K562 (cell line): Measurements from ENCODE around the gene FBN3. TPM values are rescaled to one million over a fixed set of nuclear protein-coding genes. Genes with fewer than 3 reads are reported as not detected.

Experiments
- CBFA2T2 ChIP-seq: fragments of 450-650 bp; conservative IDR thresholded peaks from 2 replicates; pipeline ENCODE4 v1.6.1; 2017; ENCODE audit warnings: mild to moderate bottlenecking
- CC2D1A ChIP-seq: fragments of 450-650 bp; IDR thresholded peaks from 2 replicates; pipeline ENCODE4 v1.6.1; 2017; ENCODE audit warnings: mild to moderate bottlenecking
- HNRNPH1 ChIP-seq: fragments of 200-400 bp; formaldehyde crosslinking; optimal IDR thresholded peaks from 2 replicates; pipeline ENCODE3; 2017; ENCODE audit warnings: low read depth, mild to moderate bottlenecking, low read length, moderate library complexity
- MEF2A ChIP-seq: IDR thresholded peaks from 2 replicates; pipeline ENCODE4 v1.6.1; 2011; ENCODE audit warnings: low read depth, mild to moderate bottlenecking, low read length, moderate library complexity; ENCODE audit not compliant: control insufficient read depth
- MEF2D ChIP-seq: conservative IDR thresholded peaks from 2 replicates; pipeline ENCODE4 v1.6.1; 2016; ENCODE audit warnings: low read depth, missing genetic modification characterization, missing compliant biosample characterization
- RBM17 ChIP-seq: fragments of 200-400 bp; formaldehyde crosslinking; IDR thresholded peaks from 2 replicates; pipeline ENCODE4 v1.6.1; 2017; ENCODE audit warnings: low read depth, mild to moderate bottlenecking, low read length, borderline replicate concordance
- RBM39 ChIP-seq: fragments of 200-400 bp; formaldehyde crosslinking; optimal IDR thresholded peaks from 2 replicates; pipeline ENCODE3; 2018; ENCODE audit warnings: low read depth, low read length
- TAF9B ChIP-seq: fragments of 450-650 bp; IDR thresholded peaks from 2 replicates; pipeline ENCODE4 v1.6.1; 2018; ENCODE audit warnings: mild to moderate bottlenecking; ENCODE audit not compliant: partially characterized antibody
- ZNF24 ChIP-seq: fragments of 450-650 bp; IDR thresholded peaks from 2 replicates; pipeline ENCODE4 v1.6.1; 2016
- ZNF589 ChIP-seq: fragments of 200-800 bp; sonication (Bioruptor generic); IDR thresholded peaks from 2 replicates; pipeline ENCODE4 v1.6.1; 2016; ENCODE audit warnings: low read depth, missing genetic modification characterization, missing compliant biosample characterization
- polyA plus RNA-seq, 8 experiments: library from polyadenylated mRNA; depleted of rRNA in 4 of 8; stranded (reverse) in 5 of 8; unstranded in 3 of 8; fragments of >200 nt; fragmentation: Nextera tagmentation in 2 of 8; fragmentation: Illumina TruSeq in 1 of 8; extraction: Ambion mirVana in 2 of 8; extraction: Trizol in 1 of 8; gene quantifications; 2 replicates each; pipeline versions ENCODE4 v1.2.1 to v1.2.3, GENCODE V29; 2011 to 2014; ENCODE audit warnings: inconsistent platforms in 1 of 8, missing spikeins in 1 of 8
- total RNA-seq, 7 experiments: library from RNA; depleted of rRNA in 6 of 7; stranded (reverse); fragments of >200 nt in 6 of 7; fragmentation: Illumina TruSeq in 2 of 7; extraction: Trizol in 2 of 7; gene quantifications; 2 replicates each; pipeline versions ENCODE4 v1.2.1 to v1.2.3, GENCODE V29; 2011 to 2021; ENCODE audit warnings: low replicate concordance in 1 of 7
- TF ChIP-seq, protein P1 (sequence below): fragments of 450-650 bp; IDR thresholded peaks from 2 replicates; pipeline ENCODE4 v1.6.1; 2018; ENCODE audit warnings: mild to moderate bottlenecking, low read depth; ENCODE audit not compliant: partially characterized antibody
- TF ChIP-seq, protein P2 (sequence below): sonication (generic); formaldehyde crosslinking; IDR thresholded peaks from 2 replicates; pipeline ENCODE4 v1.8.0; 2023; ENCODE audit warnings: mild to moderate bottlenecking, missing genetic modification reagents
- TF ChIP-seq, protein P3 (sequence below): fragments of 450-650 bp; IDR thresholded peaks from 2 replicates; pipeline ENCODE4 v1.7.1; 2018; ENCODE audit warnings: mild to moderate bottlenecking, low read depth; ENCODE audit not compliant: partially characterized antibody
- TF ChIP-seq, protein P4 (sequence below): sonication (generic); formaldehyde crosslinking; IDR thresholded peaks from 2 replicates; pipeline ENCODE4 v1.8.0; 2022; ENCODE audit warnings: mild to moderate bottlenecking, missing genetic modification reagents, borderline replicate concordance
- TF ChIP-seq, protein P5 (sequence below): sonication (generic); formaldehyde crosslinking; IDR thresholded peaks from 2 replicates; pipeline ENCODE4 v1.8.0; 2023; ENCODE audit warnings: mild to moderate bottlenecking, missing genetic modification reagents

The FBN3 gene
- total and polyA plus RNA-seq, 9 of the 15 experiments (the other 6 are each of a cell fraction or from before 2014, with no cell fraction given) = under 0.01 to 0.29 (median 0.01) TPM; not detected in 4

DNA sequence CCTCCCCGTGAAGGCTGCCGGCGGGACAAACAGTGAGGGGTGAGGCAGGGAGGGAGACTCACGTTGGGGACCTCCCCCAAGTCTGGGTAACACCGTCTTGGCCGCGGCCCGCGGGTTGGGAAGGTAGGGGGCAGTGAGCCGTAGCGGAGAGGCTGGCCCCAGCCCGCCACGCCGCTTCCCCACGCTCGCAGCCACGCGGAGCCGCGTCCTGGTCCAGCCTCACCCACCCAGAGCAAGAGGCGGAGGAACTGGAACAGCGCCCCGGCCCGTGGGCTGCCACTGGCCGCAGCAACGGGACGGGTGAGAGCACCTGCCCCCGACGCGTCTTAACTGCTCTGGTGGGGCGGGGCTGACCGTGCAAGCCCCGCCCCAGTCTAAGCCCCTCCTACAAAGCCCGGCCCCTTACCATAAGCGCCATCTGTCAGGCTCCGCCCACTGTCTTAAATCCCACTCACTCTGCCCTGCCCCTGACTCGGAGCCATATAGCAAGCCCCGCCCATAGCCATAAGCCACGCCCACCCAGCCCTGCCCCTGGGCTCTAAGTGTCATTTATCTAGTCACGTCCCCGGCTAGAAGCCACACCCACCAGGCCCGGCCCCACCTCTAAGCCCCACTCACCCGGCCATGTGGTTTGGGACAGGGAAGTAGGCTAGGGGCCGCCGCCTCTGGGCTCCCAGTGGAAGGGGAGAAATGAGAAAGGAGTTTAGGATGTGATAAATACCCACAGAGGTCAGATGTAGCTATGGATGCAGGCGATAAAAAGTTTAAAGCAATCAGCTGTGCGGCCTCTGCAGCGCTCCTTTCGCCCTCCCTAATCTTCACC lies 98.9 kb downstream of the FBN3 start (continued):
- TF ChIP-seq, protein P1, sequence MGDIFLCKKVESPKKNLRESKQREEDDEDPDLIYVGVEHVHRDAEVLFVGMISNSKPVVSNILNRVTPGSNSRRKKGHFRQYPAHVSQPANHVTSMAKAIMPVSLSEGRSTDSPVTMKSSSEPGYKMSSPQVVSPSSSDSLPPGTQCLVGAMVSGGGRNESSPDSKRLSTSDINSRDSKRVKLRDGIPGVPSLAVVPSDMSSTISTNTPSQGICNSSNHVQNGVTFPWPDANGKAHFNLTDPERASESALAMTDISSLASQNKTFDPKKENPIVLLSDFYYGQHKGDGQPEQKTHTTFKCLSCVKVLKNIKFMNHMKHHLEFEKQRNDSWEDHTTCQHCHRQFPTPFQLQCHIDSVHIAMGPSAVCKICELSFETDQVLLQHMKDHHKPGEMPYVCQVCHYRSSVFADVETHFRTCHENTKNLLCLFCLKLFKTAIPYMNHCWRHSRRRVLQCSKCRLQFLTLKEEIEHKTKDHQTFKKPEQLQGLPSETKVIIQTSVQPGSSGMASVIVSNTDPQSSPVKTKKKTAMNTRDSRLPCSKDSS = no peak
- TF ChIP-seq ZNF24 (no peak), CBFA2T2 (no peak), ZNF589 (CRISPR knock-in tag) (no peak), HNRNPH1 (no peak), MEF2D (tag) (no peak), RBM39 (no peak), CC2D1A (no peak), TAF9B (no peak), RBM17 (no peak), MEF2A (no peak)
- TF ChIP-seq, protein P2, sequence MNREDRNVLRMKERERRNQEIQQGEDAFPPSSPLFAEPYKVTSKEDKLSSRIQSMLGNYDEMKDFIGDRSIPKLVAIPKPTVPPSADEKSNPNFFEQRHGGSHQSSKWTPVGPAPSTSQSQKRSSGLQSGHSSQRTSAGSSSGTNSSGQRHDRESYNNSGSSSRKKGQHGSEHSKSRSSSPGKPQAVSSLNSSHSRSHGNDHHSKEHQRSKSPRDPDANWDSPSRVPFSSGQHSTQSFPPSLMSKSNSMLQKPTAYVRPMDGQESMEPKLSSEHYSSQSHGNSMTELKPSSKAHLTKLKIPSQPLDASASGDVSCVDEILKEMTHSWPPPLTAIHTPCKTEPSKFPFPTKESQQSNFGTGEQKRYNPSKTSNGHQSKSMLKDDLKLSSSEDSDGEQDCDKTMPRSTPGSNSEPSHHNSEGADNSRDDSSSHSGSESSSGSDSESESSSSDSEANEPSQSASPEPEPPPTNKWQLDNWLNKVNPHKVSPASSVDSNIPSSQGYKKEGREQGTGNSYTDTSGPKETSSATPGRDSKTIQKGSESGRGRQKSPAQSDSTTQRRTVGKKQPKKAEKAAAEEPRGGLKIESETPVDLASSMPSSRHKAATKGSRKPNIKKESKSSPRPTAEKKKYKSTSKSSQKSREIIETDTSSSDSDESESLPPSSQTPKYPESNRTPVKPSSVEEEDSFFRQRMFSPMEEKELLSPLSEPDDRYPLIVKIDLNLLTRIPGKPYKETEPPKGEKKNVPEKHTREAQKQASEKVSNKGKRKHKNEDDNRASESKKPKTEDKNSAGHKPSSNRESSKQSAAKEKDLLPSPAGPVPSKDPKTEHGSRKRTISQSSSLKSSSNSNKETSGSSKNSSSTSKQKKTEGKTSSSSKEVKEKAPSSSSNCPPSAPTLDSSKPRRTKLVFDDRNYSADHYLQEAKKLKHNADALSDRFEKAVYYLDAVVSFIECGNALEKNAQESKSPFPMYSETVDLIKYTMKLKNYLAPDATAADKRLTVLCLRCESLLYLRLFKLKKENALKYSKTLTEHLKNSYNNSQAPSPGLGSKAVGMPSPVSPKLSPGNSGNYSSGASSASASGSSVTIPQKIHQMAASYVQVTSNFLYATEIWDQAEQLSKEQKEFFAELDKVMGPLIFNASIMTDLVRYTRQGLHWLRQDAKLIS = no peak
- TF ChIP-seq, protein P3, sequence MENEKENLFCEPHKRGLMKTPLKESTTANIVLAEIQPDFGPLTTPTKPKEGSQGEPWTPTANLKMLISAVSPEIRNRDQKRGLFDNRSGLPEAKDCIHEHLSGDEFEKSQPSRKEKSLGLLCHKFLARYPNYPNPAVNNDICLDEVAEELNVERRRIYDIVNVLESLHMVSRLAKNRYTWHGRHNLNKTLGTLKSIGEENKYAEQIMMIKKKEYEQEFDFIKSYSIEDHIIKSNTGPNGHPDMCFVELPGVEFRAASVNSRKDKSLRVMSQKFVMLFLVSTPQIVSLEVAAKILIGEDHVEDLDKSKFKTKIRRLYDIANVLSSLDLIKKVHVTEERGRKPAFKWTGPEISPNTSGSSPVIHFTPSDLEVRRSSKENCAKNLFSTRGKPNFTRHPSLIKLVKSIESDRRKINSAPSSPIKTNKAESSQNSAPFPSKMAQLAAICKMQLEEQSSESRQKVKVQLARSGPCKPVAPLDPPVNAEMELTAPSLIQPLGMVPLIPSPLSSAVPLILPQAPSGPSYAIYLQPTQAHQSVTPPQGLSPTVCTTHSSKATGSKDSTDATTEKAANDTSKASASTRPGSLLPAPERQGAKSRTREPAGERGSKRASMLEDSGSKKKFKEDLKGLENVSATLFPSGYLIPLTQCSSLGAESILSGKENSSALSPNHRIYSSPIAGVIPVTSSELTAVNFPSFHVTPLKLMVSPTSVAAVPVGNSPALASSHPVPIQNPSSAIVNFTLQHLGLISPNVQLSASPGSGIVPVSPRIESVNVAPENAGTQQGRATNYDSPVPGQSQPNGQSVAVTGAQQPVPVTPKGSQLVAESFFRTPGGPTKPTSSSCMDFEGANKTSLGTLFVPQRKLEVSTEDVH = no peak
- TF ChIP-seq, protein P4, sequence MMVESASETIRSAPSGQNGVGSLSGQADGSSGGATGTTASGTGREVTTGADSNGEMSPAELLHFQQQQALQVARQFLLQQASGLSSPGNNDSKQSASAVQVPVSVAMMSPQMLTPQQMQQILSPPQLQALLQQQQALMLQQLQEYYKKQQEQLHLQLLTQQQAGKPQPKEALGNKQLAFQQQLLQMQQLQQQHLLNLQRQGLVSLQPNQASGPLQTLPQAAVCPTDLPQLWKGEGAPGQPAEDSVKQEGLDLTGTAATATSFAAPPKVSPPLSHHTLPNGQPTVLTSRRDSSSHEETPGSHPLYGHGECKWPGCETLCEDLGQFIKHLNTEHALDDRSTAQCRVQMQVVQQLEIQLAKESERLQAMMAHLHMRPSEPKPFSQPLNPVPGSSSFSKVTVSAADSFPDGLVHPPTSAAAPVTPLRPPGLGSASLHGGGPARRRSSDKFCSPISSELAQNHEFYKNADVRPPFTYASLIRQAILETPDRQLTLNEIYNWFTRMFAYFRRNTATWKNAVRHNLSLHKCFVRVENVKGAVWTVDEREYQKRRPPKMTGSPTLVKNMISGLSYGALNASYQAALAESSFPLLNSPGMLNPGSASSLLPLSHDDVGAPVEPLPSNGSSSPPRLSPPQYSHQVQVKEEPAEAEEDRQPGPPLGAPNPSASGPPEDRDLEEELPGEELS (CRISPR knock-in tag) = no peak
- TF ChIP-seq, protein P5, sequence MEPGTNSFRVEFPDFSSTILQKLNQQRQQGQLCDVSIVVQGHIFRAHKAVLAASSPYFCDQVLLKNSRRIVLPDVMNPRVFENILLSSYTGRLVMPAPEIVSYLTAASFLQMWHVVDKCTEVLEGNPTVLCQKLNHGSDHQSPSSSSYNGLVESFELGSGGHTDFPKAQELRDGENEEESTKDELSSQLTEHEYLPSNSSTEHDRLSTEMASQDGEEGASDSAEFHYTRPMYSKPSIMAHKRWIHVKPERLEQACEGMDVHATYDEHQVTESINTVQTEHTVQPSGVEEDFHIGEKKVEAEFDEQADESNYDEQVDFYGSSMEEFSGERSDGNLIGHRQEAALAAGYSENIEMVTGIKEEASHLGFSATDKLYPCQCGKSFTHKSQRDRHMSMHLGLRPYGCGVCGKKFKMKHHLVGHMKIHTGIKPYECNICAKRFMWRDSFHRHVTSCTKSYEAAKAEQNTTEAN (CRISPR knock-in tag) = no peak
